Fibroblast of the conjunctiva (primary cell): Measurements from ENCODE around the gene CCL5.

Experiments
- DNase-seq: peaks from one replicate; pipeline ENCODE4 v3.0.0-alpha.2; 2010; ENCODE audit warnings: low read depth

CCL5 gene

GRCh38 chr17:35879773-35880654 is at the start of gene CCL5:
CCL5 (minus strand) TSS chr17:35880360.
- DNase-seq, result no peak

GRCh38 chr17:35927714-35928113 is 47.6 kb upstream of the CCL5 start:
- DNase-seq, result no peak

- no peak for DNase-seq
Observed at GRCh38 chr17:35923609-35924114, 43.5 kb upstream of the CCL5 start.

GRCh38 chr17:35920229-35920628 is 40.1 kb upstream of the CCL5 start:
- no peak for DNase-seq

- DNase-seq, result no peak
Observed at GRCh38 chr17:35918665-35919064, 38.5 kb upstream of the CCL5 start.

- DNase-seq, result no peak
Observed at GRCh38 chr17:35917519-35918213, 37.5 kb upstream of the CCL5 start.

- DNase-seq, result no peak
Observed at GRCh38 chr17:35915153-35915964, 35.2 kb upstream of the CCL5 start.

GRCh38 chr17:35914354-35914753 is 34.2 kb upstream of the CCL5 start:
- no peak for DNase-seq

- no peak for DNase-seq
Observed at GRCh38 chr17:35913609-35914008, 33.4 kb upstream of the CCL5 start.

GRCh38 chr17:35912942-35913341 is 32.8 kb upstream of the CCL5 start:
- no peak for DNase-seq

GRCh38 chr17:35912339-35912912 is 32.3 kb upstream of the CCL5 start:
- DNase-seq, result no peak

GRCh38 chr17:35909408-35909807 is 29.2 kb upstream of the CCL5 start:
- no peak for DNase-seq

- DNase-seq, result no peak
Observed at GRCh38 chr17:35907691-35908090, 27.5 kb upstream of the CCL5 start.

GRCh38 chr17:35906926-35907637 is 26.9 kb upstream of the CCL5 start:
- DNase-seq, result no peak

- DNase-seq, result no peak
Observed at GRCh38 chr17:35906191-35906925, 26.2 kb upstream of the CCL5 start.

GRCh38 chr17:35903451-35903850 is 23.3 kb upstream of the CCL5 start:
- DNase-seq, result no peak

GRCh38 chr17:35901631-35902175 is 21.5 kb upstream of the CCL5 start:
- no peak for DNase-seq

GRCh38 chr17:35900708-35901480 is 20.7 kb upstream of the CCL5 start:
- no peak for DNase-seq

- DNase-seq, result no peak
Observed at GRCh38 chr17:35900280-35900679, 20.1 kb upstream of the CCL5 start.
